HG03139 (cell line): ENCODE data around the gene CCM2.
"Not testable (repeated sequence)": the region's sequence is repeated elsewhere in the genome, so short reads cannot be mapped to it uniquely, and the experiment has no call there.

Experiments used
- ATAC-seq: cut with Tn5 transposase; IDR thresholded peaks from one replicate; pipeline ENCODE4 v1.9.1; 2021; ENCODE audit not compliant: unreplicated experiment

Gene CCM2

DNA sequence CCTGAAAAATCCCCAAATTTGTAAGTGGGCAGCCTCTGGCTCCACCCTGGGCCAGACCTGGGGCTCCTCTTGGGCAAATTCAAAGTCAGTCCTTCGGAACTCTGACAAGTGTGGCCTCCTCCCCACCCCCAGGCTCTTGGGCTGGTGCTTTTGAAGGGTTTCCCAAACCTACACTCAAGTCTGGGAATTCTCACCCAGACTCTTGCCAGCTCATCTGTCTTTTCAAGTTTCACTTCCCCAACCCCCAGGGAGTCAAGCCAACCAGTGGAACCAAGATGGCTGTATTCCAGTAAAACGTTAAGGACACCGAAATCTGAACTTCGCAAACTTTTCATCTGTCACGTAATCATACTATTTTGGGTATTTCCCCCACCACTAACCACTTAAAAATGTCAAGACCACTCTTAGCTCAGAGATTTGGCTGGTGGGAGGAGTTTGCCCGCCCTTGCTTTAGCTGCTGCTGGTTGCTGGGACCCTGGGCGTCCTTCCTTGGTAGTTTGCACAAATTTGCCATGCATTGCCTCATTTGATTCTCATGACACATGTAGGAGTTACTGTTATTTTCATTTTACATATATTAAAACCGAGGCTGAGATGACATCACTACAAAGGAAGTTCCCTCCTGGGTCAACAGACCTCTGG, 19.5 kb upstream of the CCM2 start:
- peak; percentile 25 for ATAC-seq

DNA sequence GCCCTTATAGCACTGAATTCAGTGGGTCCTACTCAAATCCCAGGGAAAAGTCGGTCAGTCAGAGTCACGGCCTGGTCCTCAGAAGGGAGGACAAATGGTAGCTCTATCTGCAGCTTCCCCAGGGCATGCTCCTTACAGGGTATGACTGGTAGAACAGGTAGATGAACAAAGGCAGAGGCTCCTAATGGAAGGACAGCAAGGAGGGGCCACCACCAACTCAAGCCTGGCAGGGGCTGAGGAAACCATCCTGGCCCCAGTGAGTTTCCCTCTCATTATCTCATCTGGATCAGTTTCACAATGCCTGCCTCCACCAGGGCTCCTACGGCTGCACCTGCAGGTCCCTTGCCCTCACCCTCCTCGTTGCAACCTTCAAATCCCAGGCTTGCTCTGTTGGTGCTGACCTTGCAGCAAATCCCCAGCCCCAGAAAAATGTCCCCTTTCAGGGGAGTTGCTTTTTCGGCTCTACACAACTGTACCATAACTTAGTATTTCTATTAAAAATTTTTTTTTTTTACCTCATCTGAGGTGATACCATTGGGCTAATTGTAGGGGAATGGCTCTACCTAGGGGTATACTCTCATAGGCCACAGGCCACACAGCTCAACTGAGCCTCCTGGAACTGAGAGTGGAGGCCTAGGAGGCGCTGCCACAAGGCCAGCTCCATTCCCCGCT, 18.8 kb upstream of the CCM2 start:
- no peak for ATAC-seq

DNA sequence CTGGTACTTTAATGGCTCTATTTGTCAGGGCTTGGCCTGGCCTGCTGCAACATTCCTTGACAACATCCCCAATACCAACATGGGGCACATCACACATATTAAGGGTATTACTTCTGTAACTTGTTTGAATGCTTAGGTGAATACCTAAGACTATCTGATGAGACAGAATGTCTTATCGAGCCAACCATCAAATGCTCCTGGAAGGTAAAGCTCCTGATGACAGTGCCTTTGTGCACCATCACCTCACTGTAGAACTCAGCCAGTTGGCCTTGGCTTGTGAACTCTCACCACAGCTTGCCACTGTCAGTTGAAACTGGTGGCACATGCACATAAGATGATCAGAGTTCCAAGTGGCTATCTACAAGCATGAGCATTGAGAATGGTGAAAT, 17.5 kb upstream of the CCM2 start:
- no peak for ATAC-seq

DNA sequence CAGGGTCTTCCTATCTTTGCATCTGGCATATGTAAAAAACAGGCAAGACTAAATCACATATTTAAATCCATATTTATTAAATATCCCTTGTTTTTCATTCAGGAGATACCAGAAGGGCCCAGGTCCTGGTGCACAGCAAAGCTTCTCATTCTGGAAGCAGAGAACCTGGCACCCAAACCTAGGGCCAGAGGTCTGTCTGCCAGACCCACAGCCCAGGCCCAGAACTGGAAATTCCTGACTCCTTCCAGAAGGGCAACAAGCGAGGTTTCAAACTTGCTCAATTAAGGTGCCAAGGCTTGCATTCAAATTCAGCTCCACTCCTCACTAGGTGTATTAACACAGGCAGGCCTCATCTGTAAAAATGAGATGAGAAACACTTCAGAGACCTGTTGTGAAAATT, 17.0 kb upstream of the CCM2 start:
- ATAC-seq = no peak

DNA sequence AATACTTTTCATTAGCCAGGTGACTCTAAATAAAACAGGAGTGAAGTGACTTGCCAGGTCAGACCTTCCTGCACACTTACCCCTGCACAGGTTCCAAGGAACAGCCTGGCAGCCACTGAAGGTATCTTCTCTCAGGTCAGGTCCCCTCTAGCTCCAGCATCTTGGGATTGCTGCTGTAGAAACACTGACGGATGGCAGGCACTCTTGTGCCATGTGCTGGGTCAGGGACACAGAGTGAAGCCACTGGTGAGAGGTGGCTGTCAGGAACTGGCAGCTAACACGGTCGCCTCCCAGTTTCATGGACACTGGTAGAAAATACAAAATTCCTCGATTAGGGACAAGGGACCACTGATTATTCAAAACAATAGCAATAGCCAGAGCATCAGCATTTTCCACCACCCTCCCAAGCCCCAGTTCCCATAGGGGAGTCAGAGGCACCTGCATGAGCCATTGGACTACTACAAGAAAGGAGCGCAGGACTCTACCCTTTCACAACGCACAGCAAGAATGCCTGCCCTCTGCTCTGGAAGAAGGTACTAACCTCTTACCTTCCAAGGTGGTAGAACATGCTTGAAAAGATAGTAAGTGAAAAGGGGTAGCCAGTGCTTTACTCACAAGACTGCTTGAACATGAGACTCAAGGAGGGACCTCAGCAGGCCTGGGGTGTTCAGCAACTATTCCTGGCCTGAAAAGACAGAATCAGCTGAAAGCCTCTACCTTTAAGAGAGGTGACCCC, 16.1 kb upstream of the CCM2 start:
- no peak for ATAC-seq

DNA sequence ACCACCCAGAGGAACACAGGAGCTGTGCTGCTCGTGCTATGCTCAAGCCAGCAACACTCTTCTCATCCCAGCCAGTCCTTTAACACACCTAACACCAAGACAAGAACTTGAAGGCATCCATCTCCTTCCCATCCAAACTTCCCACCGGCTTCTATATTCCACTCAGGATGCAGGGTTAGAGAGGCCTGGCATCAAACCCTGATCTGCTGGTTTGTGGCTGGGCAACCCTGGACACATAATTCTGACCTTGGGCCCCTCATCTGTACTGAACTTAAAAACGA, 15.6 kb upstream of the CCM2 start:
- no peak for ATAC-seq

DNA sequence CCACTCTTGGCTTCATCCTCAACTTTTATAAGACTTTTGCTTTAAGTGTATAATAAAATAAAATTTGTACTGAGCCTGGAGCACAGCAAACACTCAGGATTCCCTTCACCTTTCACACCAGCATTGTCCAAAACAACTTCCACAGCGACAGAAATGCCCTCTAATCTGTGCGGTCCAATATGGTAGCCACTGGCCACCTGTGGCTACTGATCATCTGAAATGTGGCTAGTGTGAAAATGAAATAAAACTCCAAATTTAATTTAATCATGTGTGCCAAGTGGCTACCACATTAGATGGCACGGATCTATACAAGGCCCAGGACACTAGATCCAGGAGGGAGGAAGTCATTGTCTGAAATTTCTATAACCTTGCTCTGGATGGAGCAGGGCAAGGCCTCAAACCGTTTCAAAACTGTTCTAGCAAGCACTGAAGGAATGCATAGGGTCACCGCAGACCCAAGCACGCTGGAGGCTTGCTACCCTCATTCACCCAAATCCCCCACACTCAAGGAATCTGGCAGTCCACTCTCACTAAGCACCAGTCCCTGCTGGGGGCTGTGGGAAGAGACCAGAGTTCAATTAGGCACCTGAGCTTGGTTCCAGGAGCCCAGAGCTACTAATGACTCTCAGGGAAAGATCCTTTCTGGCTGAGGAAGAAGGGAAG, 14.8 kb upstream of the CCM2 start:
- no peak for ATAC-seq

DNA sequence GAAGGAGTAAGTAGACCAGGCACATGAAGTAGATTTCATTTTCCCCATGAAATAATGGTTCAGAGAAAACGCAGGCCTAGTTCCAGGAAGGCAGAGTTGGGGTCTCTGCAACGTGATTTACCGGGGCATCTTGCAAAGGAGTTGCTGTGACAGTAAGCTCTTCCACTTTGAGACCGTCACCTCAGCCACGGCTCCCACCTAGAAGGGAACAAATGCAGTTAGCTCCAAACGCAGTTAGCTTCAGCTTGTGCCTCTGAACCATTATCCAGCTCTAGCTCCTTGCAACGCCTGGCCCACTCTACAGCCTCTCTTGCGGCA, 14.1 kb upstream of the CCM2 start:
- ATAC-seq = peak; percentile 18

DNA sequence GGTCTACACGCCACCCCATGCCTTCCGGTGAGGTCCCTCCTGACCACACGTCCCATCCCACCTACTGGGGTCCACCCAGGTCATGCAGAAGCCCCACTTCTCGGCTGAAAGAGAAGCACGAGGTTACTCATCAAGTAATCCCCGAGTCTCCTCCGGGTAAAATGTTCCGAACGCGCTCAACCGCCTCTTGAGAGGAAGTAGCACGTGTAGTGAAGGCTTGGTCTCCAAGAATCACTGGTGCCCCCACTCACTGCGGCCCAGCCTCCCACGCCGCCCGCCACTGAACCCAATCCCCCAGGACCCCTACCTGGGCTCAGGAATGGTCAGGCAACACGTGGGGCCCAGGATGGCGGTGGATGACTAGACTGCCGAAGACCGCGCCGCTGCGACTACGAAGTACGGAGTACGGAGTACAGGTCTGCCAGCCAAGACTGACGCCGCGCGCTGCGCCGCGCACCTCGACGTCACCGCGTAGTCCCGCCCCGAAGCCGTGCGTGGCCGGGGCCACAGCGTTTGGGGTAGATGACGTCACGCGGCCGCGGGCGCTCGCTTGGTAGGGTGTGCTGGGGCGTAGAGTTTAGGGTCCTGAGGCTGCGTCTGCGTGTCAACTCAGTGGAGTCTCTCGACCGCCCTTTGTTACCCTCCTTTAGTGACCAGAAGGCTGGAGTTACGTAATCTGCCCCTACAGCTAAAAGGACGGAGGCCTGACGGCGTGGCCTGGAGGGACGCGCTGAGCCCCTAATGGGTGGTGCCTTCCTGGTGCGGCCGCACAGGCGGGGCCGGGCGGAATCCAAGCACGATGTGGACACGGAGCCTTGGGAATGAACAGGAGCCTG, 13.6 kb upstream of the CCM2 start:
- ATAC-seq = peak; percentile 91

DNA sequence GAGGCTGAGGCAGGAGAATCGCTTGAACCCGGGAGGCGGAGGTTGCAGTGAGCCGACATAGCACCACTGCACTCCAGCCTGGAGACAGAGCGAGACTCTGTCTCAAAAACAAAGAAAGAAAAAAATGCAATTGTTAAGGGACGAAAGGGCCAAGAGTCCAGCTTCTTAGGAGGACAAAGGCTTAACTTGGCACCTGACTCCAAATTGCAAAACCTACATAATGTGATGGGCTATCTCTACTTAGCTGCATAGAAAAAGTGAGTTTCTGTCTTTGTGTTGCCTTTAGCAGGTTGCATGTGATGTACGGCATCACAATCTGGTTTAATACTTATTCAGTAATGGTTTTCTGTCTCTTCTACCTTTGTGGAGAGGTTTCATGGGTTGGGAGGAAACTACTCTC, 12.5 kb upstream of the CCM2 start:
- ATAC-seq = no peak

DNA sequence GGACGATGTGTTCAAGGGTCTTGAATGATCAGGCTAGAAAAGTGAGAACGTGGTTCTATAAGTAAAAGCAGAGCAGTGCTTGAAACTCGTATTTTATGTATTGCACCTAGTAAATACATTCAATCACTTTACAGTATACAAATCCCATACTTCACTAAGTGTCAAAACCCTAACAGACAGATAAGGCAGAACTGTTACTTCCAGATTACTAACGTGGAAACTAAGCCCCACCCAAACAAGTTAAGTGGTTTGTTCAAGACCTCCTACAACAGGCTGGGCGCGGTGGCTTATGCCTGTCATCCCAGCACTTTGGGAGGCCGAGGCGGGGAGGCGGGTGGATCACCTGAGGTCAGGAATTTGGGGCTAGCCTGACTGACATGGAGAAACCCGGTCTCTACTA, 12.0 kb upstream of the CCM2 start:
- no peak for ATAC-seq

DNA sequence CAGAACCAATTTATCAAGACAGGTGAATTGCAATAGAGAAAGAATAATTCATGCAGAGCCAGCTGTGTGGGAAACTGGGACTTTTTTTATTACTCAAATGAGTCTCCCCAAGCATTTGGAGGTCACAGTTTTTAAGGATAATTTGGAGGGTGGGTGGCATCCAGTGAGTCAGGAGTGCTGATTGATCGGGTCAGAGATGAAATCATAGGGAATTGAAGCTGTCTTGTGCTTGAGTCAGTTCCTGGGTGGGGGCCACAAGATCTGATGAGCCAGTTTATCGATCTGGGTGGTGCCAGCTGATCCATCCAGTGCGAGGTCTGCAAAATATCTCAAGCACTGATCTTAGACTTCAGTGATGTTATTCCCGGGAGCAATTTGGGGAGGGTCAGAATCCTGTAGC, 11.3 kb upstream of the CCM2 start:
- ATAC-seq = no peak

DNA sequence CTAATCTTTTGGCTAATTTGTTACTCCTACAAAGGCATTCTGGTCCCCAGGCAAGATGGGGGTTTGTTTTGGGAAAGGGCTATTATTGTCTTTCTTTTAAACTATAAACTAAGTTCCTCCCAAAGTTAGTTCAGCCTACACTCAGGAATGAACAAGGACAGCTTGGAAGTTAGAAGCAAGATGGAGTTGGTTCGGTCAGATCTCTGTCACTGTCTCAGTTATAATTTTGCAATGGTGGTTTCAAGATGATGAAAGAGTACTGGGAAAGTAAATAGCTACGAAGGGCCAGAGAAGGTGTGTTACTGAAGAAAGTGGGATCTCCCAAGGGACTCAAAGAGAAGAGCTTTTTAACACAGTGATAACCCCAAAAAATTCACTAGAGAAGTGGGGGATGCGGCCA, 10.9 kb upstream of the CCM2 start:
- no peak for ATAC-seq

DNA sequence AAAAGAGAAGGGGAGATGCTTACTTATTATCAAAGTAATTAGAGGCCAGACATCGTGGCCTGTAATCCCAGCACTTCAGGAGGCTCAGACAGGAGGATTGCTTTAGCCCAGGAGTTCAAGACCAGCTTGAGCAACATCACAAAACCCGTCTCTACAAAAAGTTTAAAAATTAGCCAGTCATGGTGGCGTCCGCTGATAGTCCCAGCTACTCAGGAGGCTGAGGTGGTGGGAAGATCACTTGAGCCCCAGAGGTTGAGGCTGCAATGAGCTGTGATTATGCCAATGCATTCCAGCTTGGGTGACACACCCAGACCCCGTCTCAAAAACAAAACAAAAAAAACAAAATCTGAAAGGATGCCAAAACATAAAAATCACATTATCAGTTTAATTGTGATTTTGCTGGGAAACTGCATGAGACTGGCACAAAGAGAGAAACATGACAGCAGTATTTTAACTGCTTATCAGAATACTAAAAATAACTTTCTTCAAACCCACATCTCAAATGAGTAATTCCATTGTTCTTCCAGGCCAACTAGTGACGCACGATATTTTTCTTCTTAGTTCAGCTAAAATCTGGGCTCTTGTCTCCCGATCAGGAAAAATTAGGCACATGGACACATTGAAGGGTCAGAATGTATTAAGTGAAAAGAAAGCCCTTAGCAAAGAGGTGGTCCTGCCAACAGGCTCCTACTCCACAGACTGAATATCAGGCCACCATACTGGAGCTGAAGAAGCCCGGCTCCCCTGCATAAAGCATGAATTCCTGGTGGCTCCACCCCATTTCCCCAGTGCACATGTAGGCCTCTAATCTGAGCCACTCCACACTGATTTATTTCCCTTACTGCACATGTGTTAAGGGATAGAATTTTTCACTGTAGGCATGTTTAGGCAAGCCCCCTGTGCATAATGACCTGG, 9.6 kb upstream of the CCM2 start:
- ATAC-seq = no peak

DNA sequence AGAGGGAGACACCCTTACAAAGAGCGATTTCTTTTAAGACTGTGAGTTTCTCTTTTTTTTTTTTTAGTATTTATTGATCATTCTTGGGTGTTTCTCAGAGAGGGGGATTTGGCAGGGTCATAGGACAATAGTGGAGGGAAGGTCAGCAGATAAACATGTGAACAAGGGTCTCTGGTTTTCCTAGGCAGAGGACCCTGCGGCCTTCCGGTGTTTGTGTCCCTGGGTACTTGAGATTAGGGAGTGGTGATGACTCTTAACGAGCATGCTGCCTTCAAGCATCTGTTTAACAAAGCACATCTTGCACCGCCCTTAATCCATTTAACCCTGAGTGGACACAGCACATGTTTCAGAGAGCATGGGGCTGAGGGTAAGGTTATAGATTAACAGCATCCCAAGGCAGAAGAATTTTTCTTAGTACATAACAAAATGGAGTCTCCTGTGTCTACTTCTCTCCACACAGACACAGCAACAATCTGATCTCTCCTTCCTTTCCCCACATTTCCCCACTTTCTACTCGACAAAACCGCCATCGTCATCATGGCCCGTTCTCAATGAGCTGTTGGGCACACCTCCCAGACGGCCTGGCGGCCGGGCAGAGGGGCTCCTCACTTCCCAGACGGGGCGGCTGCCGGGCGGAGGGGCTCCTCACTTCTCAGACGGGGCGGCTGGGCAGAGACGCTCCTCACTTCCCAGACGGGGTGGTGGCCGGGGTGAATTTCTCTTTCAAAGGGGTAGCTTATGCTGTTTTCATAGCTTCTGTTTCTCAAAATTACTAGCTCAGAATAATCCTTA, 7.8 kb upstream of the CCM2 start:
- ATAC-seq = not testable (repeated sequence)

DNA sequence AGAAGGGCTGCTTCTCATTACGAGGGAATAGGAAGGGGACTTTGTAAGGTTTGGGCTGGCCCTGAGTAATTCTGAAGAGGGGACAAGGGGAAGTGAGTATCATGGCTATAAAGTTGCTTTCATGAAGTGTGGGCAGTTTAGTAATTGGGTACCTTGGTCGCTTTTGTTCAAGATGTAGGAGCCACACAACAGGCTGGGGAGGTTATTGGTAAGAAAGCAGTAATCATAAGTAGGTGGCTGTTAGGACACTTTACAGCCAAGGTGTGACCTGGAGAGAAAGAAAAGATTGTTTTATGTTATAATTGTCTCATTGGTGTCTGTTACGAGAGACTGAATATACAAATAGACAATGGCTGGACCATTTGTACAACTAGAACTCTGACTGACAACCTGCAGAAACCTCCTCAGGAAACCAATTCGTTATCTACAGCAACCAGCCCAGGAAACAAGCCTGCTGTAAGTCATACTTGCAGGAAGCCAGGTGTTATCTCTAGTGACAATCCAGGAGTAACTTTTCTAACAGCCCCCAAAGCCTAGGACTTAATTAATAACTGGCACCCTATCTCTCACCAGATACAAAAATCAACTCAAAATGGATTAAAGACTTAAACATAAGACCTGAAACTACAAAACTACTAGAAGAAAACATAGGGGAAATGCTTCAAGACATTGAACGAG, 5.0 kb upstream of the CCM2 start:
- ATAC-seq = no peak

DNA sequence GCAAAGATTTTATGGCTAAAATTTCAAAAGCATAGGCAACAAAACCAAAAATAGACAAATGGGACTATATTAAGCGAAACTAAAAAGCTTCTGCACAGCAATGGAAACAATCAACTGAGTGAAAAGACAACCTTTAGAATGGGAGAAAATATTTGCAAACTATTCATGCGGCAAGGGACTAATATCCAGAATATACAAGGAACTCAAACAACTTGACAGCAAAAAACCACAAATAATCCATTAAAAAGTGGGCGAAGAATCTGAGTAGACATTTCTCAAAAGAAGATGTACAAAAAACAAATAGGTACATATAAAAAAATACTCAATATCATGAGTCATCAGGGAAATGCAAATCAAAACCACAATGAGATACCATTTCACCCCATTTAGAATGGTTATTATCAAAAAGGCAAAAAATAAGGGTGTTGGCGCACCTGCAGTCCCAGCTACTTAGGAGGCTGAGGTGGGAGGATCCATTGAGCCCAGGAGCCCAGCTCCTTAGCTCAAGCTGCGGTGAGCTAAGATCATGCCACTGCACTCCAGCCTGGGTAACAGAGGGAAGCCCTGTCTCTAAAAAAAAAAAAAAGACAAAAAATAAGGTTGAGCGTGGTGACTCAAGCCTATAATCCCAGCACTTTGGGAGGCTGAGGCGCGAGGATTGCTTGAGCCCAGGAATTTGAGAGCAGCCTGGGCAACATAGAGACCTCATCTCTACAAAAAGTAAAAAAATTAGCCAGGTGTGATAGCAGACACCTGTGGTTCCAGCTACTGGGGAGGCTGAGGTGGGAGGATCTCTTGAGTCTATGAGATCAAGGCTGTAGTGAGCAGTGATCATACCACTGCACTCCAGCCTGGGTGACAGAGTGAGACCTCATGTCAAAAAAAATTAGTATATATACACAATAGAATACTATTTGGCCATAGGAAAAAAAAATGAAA, 4.2 kb upstream of the CCM2 start:
- ATAC-seq = no peak
